HFFc6 (cell line): ENCODE data around the gene SH3PXD2A. TPM values are rescaled to one million over a fixed set of nuclear protein-coding genes. Genes with fewer than 3 reads are reported as not detected.
A peak's percentile ranks its signal among the peaks of the same experiment; 100 is the strongest.
"Not testable (repeated sequence)": the region's sequence is repeated elsewhere in the genome, so short reads cannot be mapped to it uniquely, and the experiment has no call there.

Source experiments
- DNase-seq: peaks from one replicate; pipeline ENCODE4 v3.0.0-alpha.2; 2018
- H3K27ac Mint-ChIP-seq: 2 replicates; pipeline ENCODE4 v1.8.0; 2020; ENCODE audit warnings: mild to moderate bottlenecking, mixed read lengths
- H3K27me3 Mint-ChIP-seq: 2 replicates; pipeline ENCODE4 v1.8.0; 2021; ENCODE audit warnings: mild to moderate bottlenecking, moderate library complexity, mixed read lengths; ENCODE audit not compliant: insufficient read depth
- H3K36me3 Mint-ChIP-seq: 2 replicates; pipeline ENCODE4 v1.8.0; 2021; ENCODE audit warnings: low read depth, mixed read lengths
- H3K4me1 Mint-ChIP-seq: 2 replicates; pipeline ENCODE4 v1.8.0; 2020; ENCODE audit warnings: low read depth, mixed read lengths
- H3K4me3 Mint-ChIP-seq: 2 replicates; pipeline ENCODE4 v1.8.0; 2020; ENCODE audit warnings: mild to moderate bottlenecking, moderate library complexity, mixed read lengths
- H3K9me3 Mint-ChIP-seq: 2 replicates; pipeline ENCODE4 v1.8.0; 2020; ENCODE audit warnings: mild to moderate bottlenecking, mixed read lengths
- total RNA-seq, 6 experiments: library from RNA; stranded (reverse); fragmentation: NEBNext Ultra II Directional; extraction: Animal tissue kit (Norgen Biotek cat#: 25700); gene quantifications; 2 replicates in 1 of 6; 3 replicates in 5 of 6; pipeline ENCODE4 v1.2.3, GENCODE V29; 2021
- TF ChIP-seq, protein P1 (sequence below): fragments of 200-600 bp; sonication (generic); IDR thresholded peaks from 2 replicates; pipeline ENCODE4 v1.5.0; 2021; ENCODE audit warnings: antibody characterized with exemption, mild to moderate bottlenecking

SH3PXD2A gene
- total RNA-seq, 6 experiments from 2014 or later = 75.5 to 113 (median 81.1) TPM

DNA sequence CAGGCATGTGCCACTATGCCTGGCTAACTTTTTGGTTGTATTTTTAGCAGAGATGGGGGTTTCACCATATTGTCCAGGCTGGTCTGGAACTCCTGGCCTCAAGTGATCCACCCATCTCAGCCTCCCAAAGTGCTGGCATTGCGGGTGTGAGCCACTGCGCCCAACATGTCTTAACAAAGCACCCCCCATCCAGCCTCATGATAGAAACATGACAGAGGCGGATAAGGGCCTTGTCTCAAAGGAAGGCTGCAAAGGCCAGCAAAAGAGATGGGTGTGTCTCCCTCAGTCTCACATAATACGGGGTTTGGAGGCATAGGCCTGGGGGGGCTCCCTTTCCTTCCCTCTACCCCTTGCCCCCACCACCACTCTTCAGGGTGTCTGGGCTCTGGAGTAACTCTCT lies 93.2 kb downstream of the SH3PXD2A start:
- Mint-ChIP-seq H3K9me3 (no peaks in the 10 kb centered on the region), H3K27ac (0 out of 2 replicates have a peak overlapping the region, but pooled peaks have one; percentile 91), H3K4me1 (peaks cover 88% of the 10 kb centered on the region), H3K36me3 (no peaks in the 10 kb centered on the region), H3K27me3 (0 out of 2 replicates have a peak, but pooled peaks cover 2% of the 10 kb centered on the region), H3K4me3 (no peak overlapping the region)
- TF ChIP-seq, protein P1, sequence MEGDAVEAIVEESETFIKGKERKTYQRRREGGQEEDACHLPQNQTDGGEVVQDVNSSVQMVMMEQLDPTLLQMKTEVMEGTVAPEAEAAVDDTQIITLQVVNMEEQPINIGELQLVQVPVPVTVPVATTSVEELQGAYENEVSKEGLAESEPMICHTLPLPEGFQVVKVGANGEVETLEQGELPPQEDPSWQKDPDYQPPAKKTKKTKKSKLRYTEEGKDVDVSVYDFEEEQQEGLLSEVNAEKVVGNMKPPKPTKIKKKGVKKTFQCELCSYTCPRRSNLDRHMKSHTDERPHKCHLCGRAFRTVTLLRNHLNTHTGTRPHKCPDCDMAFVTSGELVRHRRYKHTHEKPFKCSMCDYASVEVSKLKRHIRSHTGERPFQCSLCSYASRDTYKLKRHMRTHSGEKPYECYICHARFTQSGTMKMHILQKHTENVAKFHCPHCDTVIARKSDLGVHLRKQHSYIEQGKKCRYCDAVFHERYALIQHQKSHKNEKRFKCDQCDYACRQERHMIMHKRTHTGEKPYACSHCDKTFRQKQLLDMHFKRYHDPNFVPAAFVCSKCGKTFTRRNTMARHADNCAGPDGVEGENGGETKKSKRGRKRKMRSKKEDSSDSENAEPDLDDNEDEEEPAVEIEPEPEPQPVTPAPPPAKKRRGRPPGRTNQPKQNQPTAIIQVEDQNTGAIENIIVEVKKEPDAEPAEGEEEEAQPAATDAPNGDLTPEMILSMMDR = no peak
- DNase-seq = no peak

DNA sequence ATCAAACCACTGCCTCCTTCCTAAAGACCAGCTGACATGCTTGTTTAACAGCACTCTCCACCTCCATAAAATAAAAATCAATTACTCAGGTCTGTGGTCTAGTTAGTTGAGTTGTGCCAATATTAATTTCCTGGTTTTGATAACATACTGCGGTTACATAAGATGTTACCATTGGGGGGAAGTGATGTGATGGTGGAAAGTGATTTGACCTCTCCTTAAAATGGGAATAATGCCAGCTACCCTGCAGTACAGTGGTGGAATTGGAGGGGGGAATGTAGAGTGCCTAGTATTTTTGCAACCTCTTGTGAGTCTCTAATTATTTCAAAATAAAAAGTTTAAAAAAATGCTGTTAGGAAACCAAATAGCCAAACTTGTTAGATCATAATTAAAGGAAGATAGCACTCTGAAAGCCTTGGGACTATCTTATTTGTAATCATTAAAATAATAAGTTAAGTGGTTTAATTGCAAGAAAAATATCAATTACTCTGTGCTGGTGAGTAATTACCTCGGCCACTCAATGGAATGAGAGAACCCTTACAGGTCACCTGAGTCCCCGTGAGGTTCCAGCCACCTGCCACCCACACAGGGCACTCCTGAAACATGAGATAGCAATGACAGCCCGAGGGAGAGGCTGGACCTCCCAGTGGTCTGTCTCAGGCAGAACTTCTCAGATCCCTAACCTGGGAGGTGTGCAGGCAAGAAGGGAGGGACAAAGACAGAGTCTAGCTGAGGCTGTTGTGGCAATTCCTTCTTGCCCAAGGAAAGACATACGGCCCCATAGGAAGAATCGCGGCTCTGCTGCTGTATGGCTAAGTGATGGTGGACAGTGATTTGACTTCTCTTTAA lies 94.1 kb downstream of the SH3PXD2A start:
- Mint-ChIP-seq H3K27ac (no peak overlapping the region), H3K4me3 (no peak overlapping the region), H3K4me1 (peaks cover 87% of the 10 kb centered on the region)

DNA sequence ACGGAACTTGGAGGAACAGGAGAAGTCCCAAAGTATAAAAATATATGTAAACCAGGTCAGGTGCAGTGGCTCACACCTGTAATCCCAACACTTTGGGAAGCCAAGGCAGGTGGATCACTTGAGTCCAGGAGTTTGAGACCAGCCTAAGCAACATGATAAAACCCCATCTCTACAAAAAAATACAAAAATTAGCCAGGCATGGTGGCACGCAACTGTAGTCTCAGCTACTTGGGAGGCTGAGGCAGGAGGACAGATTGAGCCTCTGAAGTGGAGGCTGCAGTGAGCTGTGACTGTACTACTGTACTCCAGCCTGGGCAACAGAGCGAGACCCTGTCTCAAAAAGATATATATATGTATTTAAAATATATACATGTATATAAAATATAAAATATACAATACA lies 95.1 kb downstream of the SH3PXD2A start:
- H3K4me3 Mint-ChIP-seq, H3K27me3 Mint-ChIP-seq: not testable (repeated sequence)
- H3K4me1 Mint-ChIP-seq = peaks cover 76% of the 10 kb centered on the region

More for the DNA sequence above, 94.1 kb downstream of the SH3PXD2A start:
- TF ChIP-seq, protein P1 = no peak
- Mint-ChIP-seq H3K27me3 (0 out of 2 replicates have a peak, but pooled peaks cover 2% of the 10 kb centered on the region), H3K36me3 (no peaks in the 10 kb centered on the region), H3K9me3 (no peaks in the 10 kb centered on the region)
- no peak for DNase-seq

DNA sequence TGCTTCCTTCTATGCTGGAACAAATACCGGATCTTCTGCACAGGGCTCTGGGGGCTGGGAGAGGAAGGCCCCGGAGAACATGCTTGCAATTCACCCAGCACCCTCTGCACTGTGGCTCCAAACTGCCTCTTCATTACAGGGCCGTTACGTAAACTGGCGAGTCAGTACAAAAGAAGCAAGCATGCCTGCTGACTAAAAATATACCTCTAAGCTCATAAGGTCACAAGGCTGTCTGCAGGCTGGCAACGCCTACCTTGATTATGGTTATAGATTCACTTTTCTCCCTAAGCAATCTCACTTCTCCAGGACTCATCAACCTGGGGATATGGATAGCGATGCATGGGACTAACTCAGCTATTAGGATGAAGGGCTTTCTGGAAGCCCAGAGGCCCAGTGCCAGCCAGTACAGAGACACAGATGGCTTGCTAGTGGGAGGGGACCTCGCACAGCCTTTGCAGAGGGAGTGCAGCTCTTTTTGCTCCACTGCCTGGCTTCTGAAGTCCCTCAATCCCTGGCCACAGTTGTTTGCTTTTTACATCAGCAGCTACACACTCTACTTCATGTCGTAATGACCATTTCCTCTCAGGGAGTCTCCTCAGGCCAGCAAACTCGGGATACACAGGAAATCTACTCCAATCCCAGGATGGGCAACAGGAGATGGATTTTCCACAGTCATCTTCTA lies 96.1 kb downstream of the SH3PXD2A start:
- TF ChIP-seq, protein P1 = no peak
- Mint-ChIP-seq H3K36me3 (no peaks in the 10 kb centered on the region), H3K4me1 (peaks cover 66% of the 10 kb centered on the region)

More for the DNA sequence above, 95.1 kb downstream of the SH3PXD2A start:
- not testable (repeated sequence) for DNase-seq, H3K36me3 Mint-ChIP-seq, H3K9me3 Mint-ChIP-seq
- peak overlapping the region; percentile 96 for H3K27ac Mint-ChIP-seq

DNA sequence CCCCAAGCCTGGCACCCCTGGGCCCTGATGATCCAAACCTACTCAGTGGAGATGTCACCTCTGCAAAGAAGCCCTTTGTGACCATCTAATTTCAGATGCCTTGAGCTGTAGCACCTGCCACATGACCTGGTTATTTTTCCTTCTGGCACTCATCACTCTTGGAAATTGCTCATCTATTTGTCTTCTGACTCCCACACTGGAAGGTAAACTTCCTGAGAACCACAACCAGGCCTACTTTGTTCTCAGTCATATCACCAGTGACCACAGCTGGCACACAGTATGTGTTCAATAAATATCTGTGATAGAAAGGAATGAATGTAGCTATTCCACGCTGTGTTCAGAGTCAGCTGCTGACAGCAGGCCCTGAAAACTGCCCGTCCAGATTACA lies 97.1 kb downstream of the SH3PXD2A start:
- Mint-ChIP-seq H3K36me3 (no peaks in the 10 kb centered on the region), H3K4me1 (peaks cover 57% of the 10 kb centered on the region), H3K4me3 (peak overlapping the region; percentile 73), H3K9me3 (no peaks in the 10 kb centered on the region), H3K27me3 (no peaks in the 10 kb centered on the region), H3K27ac (peak overlapping the region; percentile 96)
- peak; percentile 25 for DNase-seq
- TF ChIP-seq, protein P1 = no peak

More for the DNA sequence above, 96.1 kb downstream of the SH3PXD2A start:
- 0 out of 2 replicates have a peak, but pooled peaks cover 2% of the 10 kb centered on the region for H3K27me3 Mint-ChIP-seq
- DNase-seq = peak; percentile 86
- H3K27ac Mint-ChIP-seq = peak overlapping the region; percentile 96
- H3K4me3 Mint-ChIP-seq = peak overlapping the region; percentile 73
- H3K9me3 Mint-ChIP-seq = no peaks in the 10 kb centered on the region
